Measurements from ENCODE around the gene COL6A1. TPM values are rescaled to one million over a fixed set of nuclear protein-coding genes. Genes with fewer than 3 reads are reported as not detected.

The COL6A1 gene
- total RNA-seq, 2 donors from 2014 or later = 39.8 to 131 TPM

DNA sequence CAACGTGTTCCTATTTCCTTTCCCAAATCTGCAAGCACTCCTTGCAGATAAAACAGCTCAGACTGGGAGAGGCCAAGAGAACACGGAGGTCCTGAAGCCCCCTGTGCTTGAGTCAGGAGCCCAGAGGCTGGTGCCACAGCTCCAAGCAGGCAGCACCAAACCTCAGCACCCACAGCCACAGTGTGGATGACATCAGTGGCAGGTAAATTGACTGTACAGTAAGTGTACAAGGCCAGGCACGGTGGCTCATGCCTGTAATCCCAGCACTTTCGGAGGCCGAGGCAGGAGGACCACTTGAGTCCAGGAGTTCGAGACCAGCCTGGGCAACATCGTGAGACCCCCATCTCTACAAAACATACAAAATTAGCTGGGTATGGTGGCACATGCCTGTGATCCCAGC is 1.9 kb upstream of the COL6A1 start:
- Histone ChIP-seq H3K27me3 (peaks cover 26% of the 10 kb centered on the region), H3K4me3 (no peak overlapping the region), H3K36me3 (no peaks in the 10 kb centered on the region), H3K9ac (ENCODE audit: low read depth in 2 of 2, low read length in 2 of 2) (no peak overlapping the region), H3K9me3 (no peaks in the 10 kb centered on the region), H3K27ac (peak overlapping the region; percentile 12), H3K4me1 (peaks cover 3% of the 10 kb centered on the region)
- intact Hi-C loops (cut with DNase I) = loop anchor here (5.0 kb wide), 1 partner anchor 118 kb away; the partner anchor contains the start of gene COL6A2
- no peak for TF ChIP-seq CTCF (IDR thresholded peaks at IDR 0.05)
- no peak for DNase-seq

DNA sequence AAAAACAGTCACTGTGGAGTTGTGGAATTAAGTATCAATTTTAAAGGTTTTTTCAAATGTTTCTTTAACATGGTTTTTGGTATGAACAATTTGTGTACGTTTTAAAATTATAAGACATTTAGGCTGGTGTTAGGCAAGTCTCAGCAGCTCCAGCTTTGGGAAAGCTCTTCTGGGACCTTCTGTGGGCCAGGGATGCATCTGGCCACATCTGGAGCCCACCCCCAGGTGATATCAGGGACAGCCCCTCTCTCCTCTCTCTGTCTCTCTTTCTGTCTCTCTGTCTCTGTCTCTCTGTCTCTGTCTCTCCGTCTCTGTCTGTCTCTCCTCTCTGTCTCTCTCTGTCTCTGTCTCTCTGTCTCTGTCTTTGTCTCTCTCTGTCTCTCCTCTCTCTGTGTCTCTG is 1.3 kb upstream of the COL6A1 start:
- no peak for DNase-seq
- H3K4me3 ChIP-seq = no peak overlapping the region
- H3K27me3 ChIP-seq = peaks cover 20% of the 10 kb centered on the region
- intact Hi-C loops (cut with DNase I) = loop anchor here (5.0 kb wide), 1 partner anchor 117 kb away; the partner anchor contains the start of gene COL6A2
- no peaks in the 10 kb centered on the region for H3K9me3 ChIP-seq
- H3K9ac ChIP-seq (ENCODE audit: low read depth in 2 of 2, low read length in 2 of 2) = no peak overlapping the region
- H3K27ac ChIP-seq = peak overlapping the region; percentile 12
- no peaks in the 10 kb centered on the region for H3K4me1 ChIP-seq
- no peaks in the 10 kb centered on the region for H3K36me3 ChIP-seq
- no peak for TF ChIP-seq CTCF (IDR thresholded peaks at IDR 0.05)

- Histone ChIP-seq H3K9ac (ENCODE audit: low read depth in 2 of 2, low read length in 2 of 2) (peak overlapping the region; percentile 46 to 67), H3K4me1 (no peaks in the 10 kb centered on the region), H3K27me3 (peaks cover 19% of the 10 kb centered on the region), H3K27ac (peak overlapping the region; percentile 76), H3K9me3 (no peaks in the 10 kb centered on the region), H3K36me3 (no peaks in the 10 kb centered on the region), H3K4me3 (no peak overlapping the region)
- no peak for TF ChIP-seq CTCF (IDR thresholded peaks at IDR 0.05)
- DNase-seq = no peak
- intact Hi-C loops (cut with DNase I) = loop anchor here (5.0 kb wide), 1 partner anchor 117 kb away; the partner anchor contains the start of gene COL6A2
These were observed 873 bp upstream of the COL6A1 start for GRCh38 chr21:45980697-45981096.

- Histone ChIP-seq H3K27ac (peak overlapping the region; percentile 77), H3K4me3 (peak overlapping the region; percentile 69), H3K9ac (ENCODE audit: low read depth in 2 of 2, low read length in 2 of 2) (peak overlapping the region; percentile 55 to 78), H3K9me3 (no peaks in the 10 kb centered on the region), H3K36me3 (no peaks in the 10 kb centered on the region), H3K4me1 (no peaks in the 10 kb centered on the region), H3K27me3 (peaks cover 19% of the 10 kb centered on the region)
- TF ChIP-seq CTCF (IDR thresholded peaks at IDR 0.05) = no peak
- intact Hi-C loops (cut with DNase I) = loop anchor here (5.0 kb wide), 1 partner anchor 115 kb away; the partner anchor contains the start of gene COL6A2
- no peak for DNase-seq
These were observed 655 bp downstream of the COL6A1 start for GRCh38 chr21:45982092-45982757.

- intact Hi-C loops (cut with DNase I) = loop anchor here (5.0 kb wide), 1 partner anchor 114 kb away; the partner anchor contains the start of gene COL6A2
These were observed 1.4 kb downstream of the COL6A1 start for GRCh38 chr21:45982758-45983648.

More at GRCh38 chr21:45982758-45983648, 1.4 kb downstream of the COL6A1 start:
- Histone ChIP-seq H3K27me3 (peaks cover 19% of the 10 kb centered on the region), H3K4me3 (peak overlapping the region; percentile 69), H3K27ac (peak overlapping the region; percentile 77), H3K9ac (ENCODE audit: low read depth in 2 of 2, low read length in 2 of 2) (peak overlapping the region; percentile 21 to 78), H3K36me3 (no peaks in the 10 kb centered on the region), H3K9me3 (no peaks in the 10 kb centered on the region), H3K4me1 (no peaks in the 10 kb centered on the region)
- no peak for TF ChIP-seq CTCF (IDR thresholded peaks at IDR 0.05)
- DNase-seq = no peak

Measured in colonic mucosa (tissue), 4 donors.